ENCODE results near the gene TXNDC11.

- no peak for TF ChIP-seq CTCF (conservative IDR thresholded peaks at IDR 0.05)
- no peak for TF ChIP-seq EZH2 (IDR thresholded peaks at IDR 0.05; ENCODE audit: low read depth)
These were observed 46.3 kb upstream of the TXNDC11 start for GRCh38 chr16:11788914-11789313.

All from PC-9 (cell line).